H9 (cell line): ENCODE results near the gene BHLHE23. TPM values are rescaled to one million over a fixed set of nuclear protein-coding genes. Genes with fewer than 3 reads are reported as not detected.

ENCODE experiments used
- DNase-seq: peaks from one replicate; pipeline ENCODE4 v3.0.0-alpha.2; 2017
- H2AFZ ChIP-seq: one replicate; pipeline ENCODE4 v1.6.1; 2013; ENCODE audit warnings: mild to moderate bottlenecking, low read length, control low read depth, moderate library complexity
- H2AK5ac ChIP-seq: 2 replicates; pipeline ENCODE4 v1.6.1; 2013; ENCODE audit warnings: low read length, control low read depth, mixed read lengths; ENCODE audit not compliant: insufficient read length
- H2BK120ac ChIP-seq: one replicate; pipeline ENCODE4 v1.6.1; 2013; ENCODE audit warnings: low read depth, mild to moderate bottlenecking, low read length, control low read depth, inconsistent platforms; ENCODE audit not compliant: poor library complexity, severe bottlenecking
- H2BK12ac ChIP-seq: 2 replicates; pipeline ENCODE4 v1.6.1; 2013; ENCODE audit warnings: low read length, control low read depth, mixed read lengths, low read depth; ENCODE audit not compliant: insufficient read length
- H2BK15ac ChIP-seq: 2 replicates; pipeline ENCODE4 v1.6.1; 2013; ENCODE audit warnings: low read depth, low read length, control low read depth
- H2BK20ac ChIP-seq: one replicate; pipeline ENCODE4 v1.6.1; 2013; ENCODE audit warnings: low read depth, mild to moderate bottlenecking, low read length, control low read depth, inconsistent platforms; ENCODE audit not compliant: poor library complexity, severe bottlenecking
- H2BK5ac ChIP-seq: 2 replicates; pipeline ENCODE4 v1.6.1; 2013; ENCODE audit warnings: low read length, control low read depth, mixed read lengths; ENCODE audit not compliant: insufficient read length
- H3K14ac ChIP-seq: 2 replicates; pipeline ENCODE4 v1.6.1; 2013; ENCODE audit warnings: low read length, control low read depth; ENCODE audit not compliant: insufficient read depth
- H3K18ac ChIP-seq: 2 replicates; pipeline ENCODE4 v1.6.1; 2013; ENCODE audit warnings: low read depth, mild to moderate bottlenecking, mixed read lengths, low read length, control low read depth; ENCODE audit not compliant: insufficient read length
- H3K23ac ChIP-seq: 2 replicates; pipeline ENCODE4 v1.6.1; 2013; ENCODE audit warnings: low read length, control low read depth, mixed read lengths, low read depth; ENCODE audit not compliant: insufficient read length
- H3K23me2 ChIP-seq: 2 replicates; pipeline ENCODE4 v1.6.1; 2013; ENCODE audit warnings: low read depth, mild to moderate bottlenecking, mixed read lengths, low read length, control low read depth; ENCODE audit not compliant: insufficient read length, poor library complexity, severe bottlenecking
- H3K27ac ChIP-seq: 2 replicates; pipeline ENCODE4 v1.5.1; 2013; ENCODE audit warnings: low read length, control low read depth, mixed read lengths, low read depth; ENCODE audit not compliant: insufficient read length
- H3K27me3 ChIP-seq: 2 replicates; pipeline ENCODE4 v1.6.1; 2013; ENCODE audit warnings: low read length, control low read depth, inconsistent platforms; ENCODE audit not compliant: insufficient read depth
- H3K4ac ChIP-seq: 2 replicates; pipeline ENCODE4 v1.6.1; 2013; ENCODE audit warnings: low read depth, mild to moderate bottlenecking, control low read depth, inconsistent platforms, low read length, moderate library complexity
- H3K4me1 ChIP-seq: 2 replicates; pipeline ENCODE4 v1.6.1; 2013; ENCODE audit warnings: low read length, control low read depth, inconsistent platforms; ENCODE audit not compliant: insufficient read depth
- H3K4me2 ChIP-seq: 2 replicates; pipeline ENCODE4 v1.6.1; 2013; ENCODE audit warnings: low read length, control low read depth, mixed read lengths; ENCODE audit not compliant: insufficient read length, insufficient read depth
- H3K56ac ChIP-seq: 2 replicates; pipeline ENCODE4 v1.6.1; 2013; ENCODE audit warnings: low read depth, mild to moderate bottlenecking, mixed read lengths, low read length, control low read depth; ENCODE audit not compliant: insufficient read length
- H3K79me1 ChIP-seq: 2 replicates; pipeline ENCODE4 v1.6.1; 2013; ENCODE audit warnings: low read depth, mild to moderate bottlenecking, moderate library complexity, low read length, control low read depth, inconsistent platforms; ENCODE audit not compliant: insufficient read depth, poor library complexity, severe bottlenecking
- H3K79me2 ChIP-seq: 2 replicates; pipeline ENCODE4 v1.6.1; 2013; ENCODE audit warnings: low read length, control low read depth, inconsistent platforms; ENCODE audit not compliant: insufficient read depth
- H3K9ac ChIP-seq: 2 replicates; pipeline ENCODE4 v1.6.1; 2013; ENCODE audit warnings: low read length, control low read depth, mixed read lengths; ENCODE audit not compliant: insufficient read length; ENCODE audit errors: extremely low read depth
- H3K9me3 ChIP-seq: one replicate; pipeline ENCODE4 v1.6.1; 2013; ENCODE audit warnings: low read depth, low read length, inconsistent platforms; ENCODE audit not compliant: control insufficient read depth
- H3T11ph ChIP-seq: one replicate; pipeline ENCODE4 v1.6.1; 2013; ENCODE audit warnings: mild to moderate bottlenecking, low read length, control low read depth, inconsistent platforms
- H4K20me1 ChIP-seq: one replicate; pipeline ENCODE4 v1.6.1; 2013; ENCODE audit not compliant: control insufficient read depth, insufficient read length, insufficient read depth
- H4K5ac ChIP-seq: 2 replicates; pipeline ENCODE4 v1.6.1; 2013; ENCODE audit warnings: low read depth, mild to moderate bottlenecking, mixed read lengths, low read length, control low read depth; ENCODE audit not compliant: insufficient read length
- H4K8ac ChIP-seq: replicated peaks from 2 replicates; pipeline ENCODE4 v1.6.1; 2013; ENCODE audit warnings: low read length, control low read depth, mixed read lengths, low read depth; ENCODE audit not compliant: insufficient read length
- H4K91ac ChIP-seq: 2 replicates; pipeline ENCODE4 v1.6.1; 2013; ENCODE audit warnings: low read depth, mild to moderate bottlenecking, moderate library complexity, mixed read lengths, low read length, control low read depth; ENCODE audit not compliant: insufficient read length
- H3K27ac Mint-ChIP-seq, 3 experiments: 2 replicates in 2 of 3; 3 replicates in 1 of 3; pipeline ENCODE4 v1.8.0; 2020 to 2021; ENCODE audit warnings: mixed read lengths in 3 of 3, mild to moderate bottlenecking in 1 of 3, moderate library complexity in 1 of 3
- H3K27me3 Mint-ChIP-seq: 2 replicates; pipeline ENCODE4 v1.8.0; 2021; ENCODE audit warnings: low read depth, mild to moderate bottlenecking, moderate library complexity, mixed read lengths
- H3K36me3 Mint-ChIP-seq, 3 experiments: 2 replicates in 2 of 3; 3 replicates in 1 of 3; pipeline ENCODE4 v1.8.0; 2020 to 2021; ENCODE audit warnings: low read depth in 3 of 3, mixed read lengths in 3 of 3; ENCODE audit not compliant: insufficient read depth in 1 of 3
- H3K4me1 Mint-ChIP-seq, 2 experiments: 2 replicates each; pipeline ENCODE4 v1.8.0; 2020; ENCODE audit warnings: mixed read lengths in 2 of 2
- H3K4me3 Mint-ChIP-seq, 2 experiments: 2 replicates in 1 of 2; 3 replicates in 1 of 2; pipeline ENCODE4 v1.8.0; 2020 to 2021; ENCODE audit warnings: mild to moderate bottlenecking in 2 of 2, mixed read lengths in 2 of 2, moderate library complexity in 1 of 2
- H3K9me3 Mint-ChIP-seq, 2 experiments: 2 replicates in 1 of 2; 3 replicates in 1 of 2; pipeline ENCODE4 v1.8.0; 2020; ENCODE audit warnings: mild to moderate bottlenecking in 2 of 2, mixed read lengths in 2 of 2, moderate library complexity in 1 of 2
- WGBS: extraction: QIAGEN DNeasy Blood & Tissue Kit; methylation state at CpG from one replicate; pipeline ENCODE4 v1.1.7; 2013; ENCODE audit warnings: missing lambda C conversion rate, low lambda C conversion rate, mixed read lengths; ENCODE audit not compliant: insufficient read length; ENCODE audit errors: extremely low coverage; 5-methylcytosine and 5-hydroxymethylcytosine counted together
- total RNA-seq: library from RNA; stranded (reverse); gene quantifications from 2 replicates; pipeline ENCODE4 v1.2.1, GENCODE V29; 2021
- TF ChIP-seq, protein P1 (sequence below): fragments of 200-600 bp; sonication (generic); conservative IDR thresholded peaks from 3 replicates; pipeline ENCODE4 v1.8.0; 2021; ENCODE audit warnings: antibody characterized with exemption, mild to moderate bottlenecking

The BHLHE23 gene
- total RNA-seq, 1 experiment from 2014 or later = 0.35 TPM

DNA sequence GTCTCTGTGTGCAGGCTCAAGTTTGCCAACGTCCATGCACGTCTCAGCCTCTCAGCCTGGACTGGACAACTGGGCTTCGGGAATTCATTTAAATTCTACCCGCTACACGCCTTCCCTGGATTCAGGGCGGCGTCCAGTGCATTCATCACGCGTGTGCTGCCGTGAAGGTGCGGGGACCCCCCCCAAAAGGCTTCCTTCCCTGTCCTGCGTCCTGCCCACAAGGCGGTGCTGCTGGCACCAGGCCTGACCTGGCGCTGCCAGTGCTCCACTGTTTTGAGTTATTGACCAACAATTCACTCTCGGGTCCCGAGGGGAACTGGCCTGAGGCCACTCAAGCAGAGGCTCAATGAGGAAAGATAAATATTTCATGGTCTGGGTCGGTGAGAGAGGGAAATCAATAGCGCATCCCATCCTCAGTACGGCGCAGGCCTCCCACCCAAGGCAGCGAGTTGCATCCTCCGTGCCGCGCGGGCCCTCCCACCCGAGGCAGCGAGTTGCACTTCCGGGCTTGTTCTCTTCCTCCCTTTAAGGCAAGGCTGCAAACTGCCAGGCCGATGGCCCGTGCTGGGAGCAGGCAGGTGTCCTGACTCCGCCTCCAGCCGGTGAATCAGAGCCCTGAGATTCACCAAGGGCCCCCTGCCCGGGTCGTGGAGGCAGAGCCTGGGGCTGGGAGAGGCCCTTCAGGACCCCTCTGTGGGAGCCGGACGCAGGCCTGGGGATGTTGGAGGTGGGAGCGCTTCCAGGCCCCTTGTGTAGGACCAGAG, 22.8 kb upstream of the BHLHE23 start:
- Histone ChIP-seq H2BK120ac (no peak overlapping the region), H3K4me2 (no peak overlapping the region), H3T11ph (no peak overlapping the region), H3K9ac (no peak overlapping the region), H3K27ac (no peak overlapping the region), H3K56ac (no peak overlapping the region), H4K20me1 (no peaks in the 10 kb centered on the region), H4K5ac (no peak overlapping the region), H3K4me1 (peaks cover 3% of the 10 kb centered on the region; the same call in 1 of the 2 replicates), H3K18ac (peak overlapping the region; percentile 21), H2BK5ac (no peak overlapping the region), H3K4ac (no peak overlapping the region), H4K8ac (no peak overlapping the region), H3K9me3 (no peaks in the 10 kb centered on the region), H2AK5ac (no peak overlapping the region), H3K27me3 (no peaks in the 10 kb centered on the region; the same call in 1 of the 2 replicates), H2BK15ac (no peak overlapping the region; the same call in 1 of the 2 replicates), H2BK20ac (no peak overlapping the region), H2BK12ac (no peak overlapping the region), H3K79me2 (no peaks in the 10 kb centered on the region), H4K91ac (no peak overlapping the region), H3K23ac (no peak overlapping the region), H3K79me1 (no peaks in the 10 kb centered on the region), H2AFZ (no peak overlapping the region), H3K14ac (peak overlapping the region; percentile 52; the same call in 1 of the 2 replicates), H3K23me2 (peaks cover 4% of the 10 kb centered on the region)
- no CpG with 5 or more reads among the region's 37 CpGs for WGBS
- Mint-ChIP-seq H3K4me1 (peaks cover 35 to 55% of the 10 kb centered on the region in 2 experiments), H3K27me3 (peaks cover 24% of the 10 kb centered on the region), H3K36me3 (no peaks in the 10 kb centered on the region), H3K27ac (peak overlapping the region in 1 of 3 experiments; percentile 49; a peak in 1 of 7 replicates), H3K9me3 (no peaks in the 10 kb centered on the region), H3K4me3 (no peak overlapping the region; a peak in 1 of 5 replicates)
- TF ChIP-seq, protein P1, sequence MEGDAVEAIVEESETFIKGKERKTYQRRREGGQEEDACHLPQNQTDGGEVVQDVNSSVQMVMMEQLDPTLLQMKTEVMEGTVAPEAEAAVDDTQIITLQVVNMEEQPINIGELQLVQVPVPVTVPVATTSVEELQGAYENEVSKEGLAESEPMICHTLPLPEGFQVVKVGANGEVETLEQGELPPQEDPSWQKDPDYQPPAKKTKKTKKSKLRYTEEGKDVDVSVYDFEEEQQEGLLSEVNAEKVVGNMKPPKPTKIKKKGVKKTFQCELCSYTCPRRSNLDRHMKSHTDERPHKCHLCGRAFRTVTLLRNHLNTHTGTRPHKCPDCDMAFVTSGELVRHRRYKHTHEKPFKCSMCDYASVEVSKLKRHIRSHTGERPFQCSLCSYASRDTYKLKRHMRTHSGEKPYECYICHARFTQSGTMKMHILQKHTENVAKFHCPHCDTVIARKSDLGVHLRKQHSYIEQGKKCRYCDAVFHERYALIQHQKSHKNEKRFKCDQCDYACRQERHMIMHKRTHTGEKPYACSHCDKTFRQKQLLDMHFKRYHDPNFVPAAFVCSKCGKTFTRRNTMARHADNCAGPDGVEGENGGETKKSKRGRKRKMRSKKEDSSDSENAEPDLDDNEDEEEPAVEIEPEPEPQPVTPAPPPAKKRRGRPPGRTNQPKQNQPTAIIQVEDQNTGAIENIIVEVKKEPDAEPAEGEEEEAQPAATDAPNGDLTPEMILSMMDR = no peak
- peak; percentile 74 for DNase-seq
